Gastrocnemius medialis (tissue), 4 donors: Measurements from ENCODE around the gene SRBD1. TPM values are rescaled to one million over a fixed set of nuclear protein-coding genes. Genes with fewer than 3 reads are reported as not detected.

Experiments used
- ATAC-seq, 2 donors: fragments of 150-250 bp; one replicate each; pipeline ENCODE4 v1.9.1; 2016
- DNase-seq, 2 donors: peaks; one replicate each; pipeline ENCODE4 v3.0.0-alpha.2; 2019
- H3K27ac ChIP-seq, 4 donors: fragments of 200-600 bp; sonication (generic); 1 replicate in 1 of 4; 2 replicates in 3 of 4; pipeline ENCODE4 v1.5.1; 2016 to 2018; ENCODE audit warnings: mild to moderate bottlenecking in 2 of 4, moderate library complexity in 1 of 4
- H3K27me3 ChIP-seq, 3 donors: fragments of 200-600 bp; sonication (generic) in 2 of 3; 1 replicate in 1 of 3; 2 replicates in 2 of 3; pipeline versions ENCODE4 v1.5.1 to v1.6.0; 2016 to 2019; ENCODE audit warnings: mild to moderate bottlenecking in 1 of 3, moderate library complexity in 1 of 3
- H3K36me3 ChIP-seq, 2 donors: fragments of 200-600 bp; sonication (generic) in 1 of 2; one replicate each; pipeline ENCODE4 v1.5.1; 2017 to 2018
- H3K4me1 ChIP-seq, 2 donors: fragments of 200-600 bp; sonication (generic) in 1 of 2; one replicate each; pipeline ENCODE4 v1.5.1; 2016 to 2017; ENCODE audit warnings: mild to moderate bottlenecking in 2 of 2
- H3K4me3 ChIP-seq, 4 donors: fragments of 200-600 bp; sonication (generic) in 3 of 4; 1 replicate in 1 of 4; 2 replicates in 3 of 4; pipeline ENCODE4 v1.5.1; 2016 to 2019; ENCODE audit warnings: mild to moderate bottlenecking in 2 of 4
- H3K9me3 ChIP-seq, 3 donors: fragments of 200-600 bp; sonication (generic) in 2 of 3; 1 replicate in 1 of 3; 2 replicates in 2 of 3; pipeline ENCODE4 v1.5.1; 2016 to 2019
- POLR2A ChIP-seq, 2 donors: fragments of 450-650 bp; IDR thresholded peaks; one replicate each; pipeline ENCODE4 v1.6.1; 2017; ENCODE audit warnings: antibody characterized with exemption in 2 of 2, mild to moderate bottlenecking in 2 of 2, moderate library complexity in 2 of 2
- in situ Hi-C, 4 donors: fragments of 200-750 bp; cut with MboI; loops; one replicate each; pipeline versions ENCODE4 v1.15.0 to v1.8.0; 2017; ENCODE audit warnings: low sequenced_read_pairs in 4 of 4
- intact Hi-C: fragments of 100-400 bp; cut with DNase I; formaldehyde crosslinking; loops from one replicate; pipeline ENCODE4 v1.15.1; 2023; ENCODE audit warnings: low total_unique reads
- total RNA-seq, 4 donors: library from RNA; depleted of rRNA; stranded (reverse); fragments of >200 nt; gene quantifications; one replicate each; pipeline versions ENCODE4 v1.1.0 to v1.2.3, GENCODE V29; 2016
- TF ChIP-seq, protein P1 (sequence below), 5 experiments: fragments of 450-650 bp in 3 of 5; fragments of 200-600 bp in 2 of 5; sonication (generic) in 2 of 5; IDR thresholded peaks in 4 of 5; conservative IDR thresholded peaks in 1 of 5; 1 replicate in 4 of 5; 2 replicates in 1 of 5; pipeline ENCODE4 v1.5.1; 2016 to 2019; ENCODE audit warnings: antibody characterized with exemption in 5 of 5, mild to moderate bottlenecking in 3 of 5, moderate library complexity in 3 of 5

Gene SRBD1
- total RNA-seq, 4 donors from 2014 or later, result 3.0 to 10.1 (median 4.5) TPM

DNA sequence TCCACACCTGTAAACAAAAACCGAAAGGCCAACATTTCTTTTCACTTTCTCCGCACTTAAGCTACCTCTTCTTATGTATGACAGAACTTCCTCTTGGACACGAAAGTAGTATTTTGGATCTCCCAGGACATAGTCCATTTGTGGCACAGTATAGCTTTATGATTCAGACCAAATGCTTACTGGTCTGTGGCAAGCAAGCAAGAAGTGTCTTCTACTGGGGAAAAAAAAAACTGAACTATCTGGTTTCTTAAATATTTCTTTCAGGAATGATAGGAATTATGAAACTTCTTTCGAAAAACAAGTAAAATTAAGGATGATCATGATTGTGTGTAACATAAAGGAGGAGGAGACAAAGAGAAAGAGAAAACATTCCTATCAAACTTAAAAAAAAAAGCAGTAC is 33.6 kb downstream of the SRBD1 start:
- H3K4me1 ChIP-seq, result no peaks in the 10 kb centered on the region
- DNase-seq, result no peak
- in situ Hi-C loops (no loop called here), intact Hi-C loops (no loop called here)
- no peak overlapping the region for H3K27ac ChIP-seq
- H3K36me3 ChIP-seq, result peaks cover 0 to 13% of the 10 kb centered on the region in 2 donors
- ATAC-seq, result no peak
- no peaks in the 10 kb centered on the region for H3K27me3 ChIP-seq
- TF ChIP-seq, protein P1, sequence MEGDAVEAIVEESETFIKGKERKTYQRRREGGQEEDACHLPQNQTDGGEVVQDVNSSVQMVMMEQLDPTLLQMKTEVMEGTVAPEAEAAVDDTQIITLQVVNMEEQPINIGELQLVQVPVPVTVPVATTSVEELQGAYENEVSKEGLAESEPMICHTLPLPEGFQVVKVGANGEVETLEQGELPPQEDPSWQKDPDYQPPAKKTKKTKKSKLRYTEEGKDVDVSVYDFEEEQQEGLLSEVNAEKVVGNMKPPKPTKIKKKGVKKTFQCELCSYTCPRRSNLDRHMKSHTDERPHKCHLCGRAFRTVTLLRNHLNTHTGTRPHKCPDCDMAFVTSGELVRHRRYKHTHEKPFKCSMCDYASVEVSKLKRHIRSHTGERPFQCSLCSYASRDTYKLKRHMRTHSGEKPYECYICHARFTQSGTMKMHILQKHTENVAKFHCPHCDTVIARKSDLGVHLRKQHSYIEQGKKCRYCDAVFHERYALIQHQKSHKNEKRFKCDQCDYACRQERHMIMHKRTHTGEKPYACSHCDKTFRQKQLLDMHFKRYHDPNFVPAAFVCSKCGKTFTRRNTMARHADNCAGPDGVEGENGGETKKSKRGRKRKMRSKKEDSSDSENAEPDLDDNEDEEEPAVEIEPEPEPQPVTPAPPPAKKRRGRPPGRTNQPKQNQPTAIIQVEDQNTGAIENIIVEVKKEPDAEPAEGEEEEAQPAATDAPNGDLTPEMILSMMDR (IDR thresholded peaks at IDR 0.05 in 4 of 5, conservative IDR thresholded peaks at IDR 0.05 in 1 of 5), result no peak
- no peak for TF ChIP-seq POLR2A (IDR thresholded peaks at IDR 0.05)
- H3K4me3 ChIP-seq, result no peak overlapping the region
- H3K9me3 ChIP-seq, result no peaks in the 10 kb centered on the region

DNA sequence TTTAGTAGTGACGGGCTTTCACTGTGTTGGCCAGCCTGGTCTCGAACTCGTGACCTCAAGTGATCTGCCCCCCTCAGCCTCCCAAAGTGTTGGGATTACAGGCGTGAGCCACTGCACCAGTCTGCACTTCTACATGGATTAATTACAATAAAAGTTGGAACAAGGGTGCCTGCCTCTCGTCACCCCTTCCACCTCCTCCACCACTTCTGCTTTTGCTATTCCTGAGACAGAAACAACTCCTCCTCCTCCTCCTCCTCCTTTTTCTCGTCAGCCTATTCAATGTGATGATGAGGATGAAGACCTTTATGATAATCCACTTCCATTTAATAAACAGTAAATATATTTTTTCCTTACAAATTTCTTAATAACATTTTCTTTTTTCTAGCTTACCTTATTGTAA is 35.2 kb downstream of the SRBD1 start:
- in situ Hi-C loops (no loop called here), intact Hi-C loops (no loop called here)
- Histone ChIP-seq H3K4me3 (no peak overlapping the region), H3K36me3 (peaks cover 0 to 13% of the 10 kb centered on the region in 2 donors), H3K9me3 (no peaks in the 10 kb centered on the region), H3K27ac (no peak overlapping the region), H3K27me3 (no peaks in the 10 kb centered on the region), H3K4me1 (no peaks in the 10 kb centered on the region)
- ATAC-seq (no peak), DNase-seq (no peak)
- TF ChIP-seq, protein P1 (IDR thresholded peaks at IDR 0.05 in 4 of 5, conservative IDR thresholded peaks at IDR 0.05 in 1 of 5), result no peak
- TF ChIP-seq POLR2A (IDR thresholded peaks at IDR 0.05), result no peak

DNA sequence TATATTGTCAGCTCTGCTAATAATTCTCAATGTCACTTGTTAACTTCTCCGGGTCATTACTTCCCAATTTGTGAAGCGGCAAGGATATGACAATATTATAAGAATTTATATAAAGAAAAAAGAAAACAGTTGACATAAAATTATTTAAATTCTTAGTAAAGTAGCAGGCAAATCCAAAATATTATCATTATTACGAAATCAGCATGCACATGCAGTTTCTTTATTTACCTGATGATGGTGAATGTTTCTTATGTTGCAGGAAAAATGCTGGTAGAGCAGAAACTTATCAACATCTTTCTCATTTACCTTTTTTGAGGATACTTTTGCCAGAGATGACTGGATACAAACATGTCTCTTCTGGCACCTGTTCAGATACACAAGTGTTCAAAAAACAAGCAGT is 38.1 kb downstream of the SRBD1 start:
- peaks cover 0 to 7% of the 10 kb centered on the region in 2 donors for H3K4me1 ChIP-seq
- no peaks in the 10 kb centered on the region for H3K27me3 ChIP-seq
- no peak overlapping the region for H3K4me3 ChIP-seq
- intact Hi-C loops, result no loop called here
- peaks cover 0 to 13% of the 10 kb centered on the region in 2 donors for H3K36me3 ChIP-seq
- no peaks in the 10 kb centered on the region for H3K9me3 ChIP-seq
- no peak overlapping the region for H3K27ac ChIP-seq
- no peak for DNase-seq
- in situ Hi-C loops, result no loop called here
- no peak for TF ChIP-seq POLR2A (IDR thresholded peaks at IDR 0.05)
- TF ChIP-seq, protein P1 (IDR thresholded peaks at IDR 0.05 in 4 of 5, conservative IDR thresholded peaks at IDR 0.05 in 1 of 5), result no peak
- no peak for ATAC-seq

DNA sequence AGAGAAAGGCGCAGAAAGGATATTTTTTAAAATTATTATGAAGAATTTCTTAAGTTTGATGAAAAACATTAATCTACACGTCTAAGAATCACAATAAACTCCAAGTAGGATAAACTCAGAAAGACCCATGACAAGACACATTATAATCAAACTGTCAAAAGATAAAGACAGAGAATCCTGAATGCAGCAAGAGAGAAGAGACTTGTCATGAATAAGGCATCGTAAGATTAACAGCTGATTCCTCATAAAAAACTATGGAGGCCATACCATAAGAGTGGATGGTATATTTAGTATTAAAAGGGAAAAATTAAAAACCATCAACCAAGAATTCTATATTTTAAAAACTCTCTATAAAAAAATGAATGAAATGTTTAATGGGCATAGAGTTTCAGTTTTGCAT is 39.1 kb downstream of the SRBD1 start:
- in situ Hi-C loops, result no loop called here

More for the DNA sequence above, 39.1 kb downstream of the SRBD1 start:
- peaks cover 0 to 13% of the 10 kb centered on the region in 2 donors for H3K36me3 ChIP-seq
- H3K4me3 ChIP-seq, result no peak overlapping the region
- ATAC-seq (no peak), DNase-seq (no peak)
- intact Hi-C loops, result no loop called here
- H3K9me3 ChIP-seq, result no peaks in the 10 kb centered on the region
- H3K27me3 ChIP-seq, result no peaks in the 10 kb centered on the region
- TF ChIP-seq POLR2A (IDR thresholded peaks at IDR 0.05), result no peak
- TF ChIP-seq, protein P1 (IDR thresholded peaks at IDR 0.05 in 4 of 5, conservative IDR thresholded peaks at IDR 0.05 in 1 of 5), result no peak
- peaks cover 0 to 7% of the 10 kb centered on the region in 2 donors for H3K4me1 ChIP-seq
- H3K27ac ChIP-seq, result no peak overlapping the region
